Measurements from ENCODE around the gene SERPINB5.

DNA sequence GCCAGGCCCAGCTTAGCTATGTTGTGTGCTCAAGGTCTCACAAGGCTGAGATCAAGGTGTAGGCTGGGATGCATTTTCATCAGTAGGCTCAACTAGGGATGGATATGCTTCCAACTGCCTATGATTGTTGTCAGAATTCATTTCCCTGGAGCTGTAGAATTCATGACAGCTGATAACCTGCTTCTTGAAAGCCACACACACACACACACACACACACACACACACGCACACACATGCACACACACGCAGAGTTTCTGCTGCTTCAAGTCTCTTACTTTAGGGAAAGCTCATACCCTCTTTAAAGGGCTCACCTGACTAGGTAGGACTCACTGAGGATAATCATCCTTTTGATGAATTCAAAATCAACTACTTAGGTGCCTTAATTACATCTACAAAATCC lies 46.2 kb upstream of the SERPINB5 start:
- no peak for TF ChIP-seq POLR2A (IDR thresholded peaks at IDR 0.05)
- TF ChIP-seq, protein P1, sequence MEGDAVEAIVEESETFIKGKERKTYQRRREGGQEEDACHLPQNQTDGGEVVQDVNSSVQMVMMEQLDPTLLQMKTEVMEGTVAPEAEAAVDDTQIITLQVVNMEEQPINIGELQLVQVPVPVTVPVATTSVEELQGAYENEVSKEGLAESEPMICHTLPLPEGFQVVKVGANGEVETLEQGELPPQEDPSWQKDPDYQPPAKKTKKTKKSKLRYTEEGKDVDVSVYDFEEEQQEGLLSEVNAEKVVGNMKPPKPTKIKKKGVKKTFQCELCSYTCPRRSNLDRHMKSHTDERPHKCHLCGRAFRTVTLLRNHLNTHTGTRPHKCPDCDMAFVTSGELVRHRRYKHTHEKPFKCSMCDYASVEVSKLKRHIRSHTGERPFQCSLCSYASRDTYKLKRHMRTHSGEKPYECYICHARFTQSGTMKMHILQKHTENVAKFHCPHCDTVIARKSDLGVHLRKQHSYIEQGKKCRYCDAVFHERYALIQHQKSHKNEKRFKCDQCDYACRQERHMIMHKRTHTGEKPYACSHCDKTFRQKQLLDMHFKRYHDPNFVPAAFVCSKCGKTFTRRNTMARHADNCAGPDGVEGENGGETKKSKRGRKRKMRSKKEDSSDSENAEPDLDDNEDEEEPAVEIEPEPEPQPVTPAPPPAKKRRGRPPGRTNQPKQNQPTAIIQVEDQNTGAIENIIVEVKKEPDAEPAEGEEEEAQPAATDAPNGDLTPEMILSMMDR (IDR thresholded peaks at IDR 0.05) = no peak

Measured in testis (tissue), 2 donors.